ENCODE measurements around the gene OR2M7. TPM values are rescaled to one million over a fixed set of nuclear protein-coding genes. Genes with fewer than 3 reads are reported as not detected.
"Not testable (repeated sequence)": the region's sequence is repeated elsewhere in the genome, so short reads cannot be mapped to it uniquely, and the experiment has no call there.

OR2M7 gene
- total RNA-seq, 1 experiment from 2014 or later = not detected

GRCh38 chr1:248316796-248317195 lies 7.6 kb downstream of the OR2M7 start:
- no peaks in the 10 kb centered on the region for H3K9me2 ChIP-seq (replicated peaks; ENCODE audit: insufficient read depth, low read length)
- no peak for DNase-seq
- H2AFZ ChIP-seq (ENCODE audit: low read length) = no peak overlapping the region
- H3K4me1 ChIP-seq (ENCODE audit: low read length) = no peaks in the 10 kb centered on the region
- H4K20me1 ChIP-seq (ENCODE audit: insufficient read depth, low read depth, low read length) = no peaks in the 10 kb centered on the region
- no peaks in the 10 kb centered on the region for H3K36me3 ChIP-seq (ENCODE audit: insufficient read depth, low read length)
- no peaks in the 10 kb centered on the region for H3K9me3 ChIP-seq (ENCODE audit: low read length)
- no peak overlapping the region for H3K9ac ChIP-seq (ENCODE audit: low read length)
- H3K4me3 ChIP-seq (ENCODE audit: low read length) = no peak overlapping the region
- H3K27me3 ChIP-seq (ENCODE audit: low read length) = no peaks in the 10 kb centered on the region
- H3K4me2 ChIP-seq (ENCODE audit: low read depth, low read length, poor library complexity, severe bottlenecking) = no peak overlapping the region
- H3K27ac ChIP-seq (ENCODE audit: low read length) = no peak overlapping the region
- H3K79me2 ChIP-seq (ENCODE audit: low read length) = no peaks in the 10 kb centered on the region

GRCh38 chr1:248306740-248307139 lies 17.6 kb downstream of the OR2M7 start:
- not testable (repeated sequence) for H3K27me3 ChIP-seq (ENCODE audit: low read length); H3K27ac ChIP-seq (ENCODE audit: low read length); H4K20me1 ChIP-seq (ENCODE audit: insufficient read depth, low read depth, low read length); H3K36me3 ChIP-seq (ENCODE audit: insufficient read depth, low read length); H2AFZ ChIP-seq (ENCODE audit: low read length); H3K79me2 ChIP-seq (ENCODE audit: low read length); H3K9me3 ChIP-seq (ENCODE audit: low read length); H3K4me3 ChIP-seq (ENCODE audit: low read length); H3K9ac ChIP-seq (ENCODE audit: low read length); H3K4me1 ChIP-seq (ENCODE audit: low read length); DNase-seq; H3K4me2 ChIP-seq (ENCODE audit: low read depth, low read length, poor library complexity, severe bottlenecking); H3K9me2 ChIP-seq (replicated peaks; ENCODE audit: insufficient read depth, low read length)

- H3K4me1 ChIP-seq (ENCODE audit: low read length) = no peaks in the 10 kb centered on the region
- no peak overlapping the region for H3K27ac ChIP-seq (ENCODE audit: low read length)
- no peak overlapping the region for H2AFZ ChIP-seq (ENCODE audit: low read length)
- H3K4me3 ChIP-seq (ENCODE audit: low read length) = no peak overlapping the region
- no peak overlapping the region for H3K9ac ChIP-seq (ENCODE audit: low read length)
- no peaks in the 10 kb centered on the region for H3K9me3 ChIP-seq (ENCODE audit: low read length)
- H3K9me2 ChIP-seq (replicated peaks; ENCODE audit: insufficient read depth, low read length) = no peaks in the 10 kb centered on the region
- no peak overlapping the region for H3K4me2 ChIP-seq (ENCODE audit: low read depth, low read length, poor library complexity, severe bottlenecking)
- no peaks in the 10 kb centered on the region for H3K36me3 ChIP-seq (ENCODE audit: insufficient read depth, low read length)
- H3K79me2 ChIP-seq (ENCODE audit: low read length) = no peaks in the 10 kb centered on the region
- no peaks in the 10 kb centered on the region for H3K27me3 ChIP-seq (ENCODE audit: low read length)
- no peaks in the 10 kb centered on the region for H4K20me1 ChIP-seq (ENCODE audit: insufficient read depth, low read depth, low read length)
- no peak for DNase-seq
Observed at GRCh38 chr1:248306103-248306502, 18.3 kb downstream of the OR2M7 start.

GRCh38 chr1:248305672-248306071 lies 18.7 kb downstream of the OR2M7 start:
- not testable (repeated sequence) for H3K9ac ChIP-seq (ENCODE audit: low read length); H3K4me3 ChIP-seq (ENCODE audit: low read length); H3K27ac ChIP-seq (ENCODE audit: low read length); H3K9me2 ChIP-seq (replicated peaks; ENCODE audit: insufficient read depth, low read length); H2AFZ ChIP-seq (ENCODE audit: low read length); DNase-seq; H3K79me2 ChIP-seq (ENCODE audit: low read length); H3K36me3 ChIP-seq (ENCODE audit: insufficient read depth, low read length); H3K4me2 ChIP-seq (ENCODE audit: low read depth, low read length, poor library complexity, severe bottlenecking); H4K20me1 ChIP-seq (ENCODE audit: insufficient read depth, low read depth, low read length); H3K27me3 ChIP-seq (ENCODE audit: low read length); H3K4me1 ChIP-seq (ENCODE audit: low read length); H3K9me3 ChIP-seq (ENCODE audit: low read length)

- H3K9me3 ChIP-seq (ENCODE audit: low read length) = no peaks in the 10 kb centered on the region
- no peak within 1 kb of the TSS for H3K9ac ChIP-seq (ENCODE audit: low read length)
- H3K79me2 ChIP-seq (ENCODE audit: low read length) = no peaks in the 10 kb centered on the region
- no peak within 1 kb of the TSS for H3K4me2 ChIP-seq (ENCODE audit: low read depth, low read length, poor library complexity, severe bottlenecking)
- H3K9me2 ChIP-seq (replicated peaks; ENCODE audit: insufficient read depth, low read length) = no peaks in the 10 kb centered on the region
- H3K4me3 ChIP-seq (ENCODE audit: low read length) = no peak within 1 kb of the TSS
- H3K27me3 ChIP-seq (ENCODE audit: low read length) = no peaks in the 10 kb centered on the region
- no peak within 1 kb of the TSS for H3K27ac ChIP-seq (ENCODE audit: low read length)
- no peak within 1 kb of the TSS for H2AFZ ChIP-seq (ENCODE audit: low read length)
- no peak for DNase-seq
- no peaks in the 10 kb centered on the region for H3K4me1 ChIP-seq (ENCODE audit: low read length)
- no peaks in the 10 kb centered on the region for H3K36me3 ChIP-seq (ENCODE audit: insufficient read depth, low read length)
- no peaks in the 10 kb centered on the region for H4K20me1 ChIP-seq (ENCODE audit: insufficient read depth, low read depth, low read length)
Observed at GRCh38 chr1:248303324-248303723, 21.0 kb downstream of the OR2M7 start, which contains the start of gene OR2T12. OR2T12 (minus strand) TSS chr1:248303424; CDS start chr1:248295578, 7,846 bp downstream.

- Histone ChIP-seq H3K4me2 (ENCODE audit: low read depth, low read length, poor library complexity, severe bottlenecking) (no peak overlapping the region), H3K9me3 (ENCODE audit: low read length) (no peaks in the 10 kb centered on the region; the same call in 1 of the 2 replicates), H3K36me3 (ENCODE audit: insufficient read depth, low read length) (no peaks in the 10 kb centered on the region), H3K4me1 (ENCODE audit: low read length) (no peaks in the 10 kb centered on the region), H3K27ac (ENCODE audit: low read length) (no peak overlapping the region), H3K4me3 (ENCODE audit: low read length) (no peak overlapping the region), H3K9me2 (replicated peaks; ENCODE audit: insufficient read depth, low read length) (no peaks in the 10 kb centered on the region), H3K27me3 (ENCODE audit: low read length) (no peaks in the 10 kb centered on the region), H3K9ac (ENCODE audit: low read length) (no peak overlapping the region), H3K79me2 (ENCODE audit: low read length) (no peaks in the 10 kb centered on the region), H4K20me1 (ENCODE audit: insufficient read depth, low read depth, low read length) (no peaks in the 10 kb centered on the region), H2AFZ (ENCODE audit: low read length) (no peak overlapping the region)
- no peak for DNase-seq
Observed at GRCh38 chr1:248288391-248288790, 36.0 kb downstream of the OR2M7 start.

- no peak within 1 kb of the TSS for H3K4me2 ChIP-seq (ENCODE audit: low read depth, low read length, poor library complexity, severe bottlenecking)
- no peak for DNase-seq
- no peak within 1 kb of the TSS for H3K27ac ChIP-seq (ENCODE audit: low read length)
- H3K4me1 ChIP-seq (ENCODE audit: low read length) = no peaks in the 10 kb centered on the region
- H4K20me1 ChIP-seq (ENCODE audit: insufficient read depth, low read depth, low read length) = no peaks in the 10 kb centered on the region
- H3K27me3 ChIP-seq (ENCODE audit: low read length) = no peaks in the 10 kb centered on the region
- no peak within 1 kb of the TSS for H3K4me3 ChIP-seq (ENCODE audit: low read length)
- H3K36me3 ChIP-seq (ENCODE audit: insufficient read depth, low read length) = no peaks in the 10 kb centered on the region
- H3K9ac ChIP-seq (ENCODE audit: low read length) = no peak within 1 kb of the TSS
- no peaks in the 10 kb centered on the region for H3K9me3 ChIP-seq (ENCODE audit: low read length)
- no peaks in the 10 kb centered on the region for H3K79me2 ChIP-seq (ENCODE audit: low read length)
- no peaks in the 10 kb centered on the region for H3K9me2 ChIP-seq (replicated peaks; ENCODE audit: insufficient read depth, low read length)
- H2AFZ ChIP-seq (ENCODE audit: low read length) = no peak within 1 kb of the TSS
Observed at GRCh38 chr1:248277876-248278275, 46.5 kb downstream of the OR2M7 start, which contains the start of gene OR2T33. OR2T33 (minus strand) TSS chr1:248277976; CDS start chr1:248273814, 4,162 bp downstream.

Measured in Karpas-422 (cell line).